ENCODE data around the gene EPAS1. TPM values are rescaled to one million over a fixed set of nuclear protein-coding genes. Genes with fewer than 3 reads are reported as not detected.

EPAS1 gene
- total and polyA plus RNA-seq, 2 of the 13 experiments (the other 11 are each of a cell fraction or from before 2014, with no cell fraction given) = 47.1 to 182 TPM

GRCh38 chr2:46297546-46298271 is 502 bp downstream of the EPAS1 start (continued):
- TF ChIP-seq GMEB2 (CRISPR knock-in tag; IDR thresholded peaks at IDR 0.05; ENCODE audit: low read depth) (no peak), ZNF10 (CRISPR knock-in tag; IDR thresholded peaks at IDR 0.05; ENCODE audit: borderline replicate concordance, low read depth) (no peak), STAG1 (CRISPR knock-in tag; IDR thresholded peaks at IDR 0.05) (peak; percentile 58), ZNF543 (CRISPR knock-in tag; IDR thresholded peaks at IDR 0.05) (0 out of 2 replicates have a peak, but pooled peaks have one; percentile 22), E2F2 (CRISPR knock-in tag; IDR thresholded peaks at IDR 0.05; ENCODE audit: borderline replicate concordance) (no peak), FOXC1 (CRISPR knock-in tag; IDR thresholded peaks at IDR 0.05; ENCODE audit: borderline replicate concordance) (peak; percentile 84), MED8 (CRISPR knock-in tag; IDR thresholded peaks at IDR 0.05; ENCODE audit: insufficient replicate concordance) (peak; percentile 51), REXO4 (CRISPR knock-in tag; IDR thresholded peaks at IDR 0.05; ENCODE audit: borderline replicate concordance) (0 out of 2 replicates have a peak, but pooled peaks have one; percentile 34), SOX5 (CRISPR knock-in tag; IDR thresholded peaks at IDR 0.05; ENCODE audit: borderline replicate concordance) (0 out of 2 replicates have a peak, but pooled peaks have one; percentile 29), ZNF652 (CRISPR knock-in tag; IDR thresholded peaks at IDR 0.05; ENCODE audit: borderline replicate concordance, low read depth) (no peak), ZNF670 (CRISPR knock-in tag; IDR thresholded peaks at IDR 0.05; ENCODE audit: borderline replicate concordance) (no peak; the same call in 1 of the 2 replicates), GTF3A (CRISPR knock-in tag; conservative IDR thresholded peaks at IDR 0.05) (0 out of 2 replicates have a peak, but pooled peaks have one; percentile 19), MAFG (CRISPR knock-in tag; IDR thresholded peaks at IDR 0.05) (no peak), TSC22D2 (CRISPR knock-in tag; IDR thresholded peaks at IDR 0.05; ENCODE audit: borderline replicate concordance) (peak; percentile 52; the same call in 1 of the 2 replicates), KIAA2018 (CRISPR knock-in tag; IDR thresholded peaks at IDR 0.05; ENCODE audit: borderline replicate concordance) (no peak)
